Measurements from ENCODE around the gene RHEBL1. TPM values are rescaled to one million over a fixed set of nuclear protein-coding genes. Genes with fewer than 3 reads are reported as not detected.

RHEBL1 gene
- total RNA-seq, 4 donors from 2014 or later: 0.46 to 0.71 TPM; not detected in 2

DNA sequence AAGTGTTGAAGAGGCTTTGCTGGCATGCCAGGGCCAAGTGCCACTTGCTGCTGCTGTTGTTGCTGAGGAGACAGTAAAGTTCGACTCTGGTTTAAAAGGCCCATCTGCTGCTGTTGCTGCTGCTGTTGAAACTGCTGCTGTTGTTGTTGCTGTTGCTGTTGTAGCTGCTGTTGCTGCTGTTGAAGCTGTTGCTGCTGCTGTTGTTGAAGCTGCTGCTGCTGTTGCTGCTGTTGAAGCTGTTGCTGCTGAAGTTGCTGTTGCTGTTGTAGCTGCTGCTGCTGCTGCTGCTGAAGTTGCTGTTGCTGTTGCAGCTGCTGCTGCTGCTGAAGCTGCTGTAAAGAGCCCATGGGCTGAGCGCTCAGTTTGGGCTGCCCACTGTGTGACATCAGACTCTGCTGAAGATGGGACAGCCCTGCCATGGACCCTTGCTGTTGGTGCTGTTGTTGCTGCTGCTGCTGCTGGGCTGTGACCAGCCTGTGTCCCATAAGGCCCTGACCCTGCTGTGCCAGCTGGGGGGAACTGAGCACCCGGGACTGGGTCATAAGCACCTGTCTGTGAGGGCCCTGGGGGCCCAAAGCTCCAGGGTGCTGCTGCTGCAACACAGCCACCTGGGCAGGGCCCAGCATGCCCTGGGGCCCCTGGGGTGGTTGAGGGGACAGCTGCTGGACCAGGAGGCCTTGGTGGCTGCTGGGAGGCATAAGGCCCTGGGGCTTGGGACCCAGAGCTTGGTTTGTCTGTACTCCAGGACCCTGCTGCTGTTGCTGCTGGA is 36.9 kb downstream of the RHEBL1 start:
- TF ChIP-seq, protein P1, sequence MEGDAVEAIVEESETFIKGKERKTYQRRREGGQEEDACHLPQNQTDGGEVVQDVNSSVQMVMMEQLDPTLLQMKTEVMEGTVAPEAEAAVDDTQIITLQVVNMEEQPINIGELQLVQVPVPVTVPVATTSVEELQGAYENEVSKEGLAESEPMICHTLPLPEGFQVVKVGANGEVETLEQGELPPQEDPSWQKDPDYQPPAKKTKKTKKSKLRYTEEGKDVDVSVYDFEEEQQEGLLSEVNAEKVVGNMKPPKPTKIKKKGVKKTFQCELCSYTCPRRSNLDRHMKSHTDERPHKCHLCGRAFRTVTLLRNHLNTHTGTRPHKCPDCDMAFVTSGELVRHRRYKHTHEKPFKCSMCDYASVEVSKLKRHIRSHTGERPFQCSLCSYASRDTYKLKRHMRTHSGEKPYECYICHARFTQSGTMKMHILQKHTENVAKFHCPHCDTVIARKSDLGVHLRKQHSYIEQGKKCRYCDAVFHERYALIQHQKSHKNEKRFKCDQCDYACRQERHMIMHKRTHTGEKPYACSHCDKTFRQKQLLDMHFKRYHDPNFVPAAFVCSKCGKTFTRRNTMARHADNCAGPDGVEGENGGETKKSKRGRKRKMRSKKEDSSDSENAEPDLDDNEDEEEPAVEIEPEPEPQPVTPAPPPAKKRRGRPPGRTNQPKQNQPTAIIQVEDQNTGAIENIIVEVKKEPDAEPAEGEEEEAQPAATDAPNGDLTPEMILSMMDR (IDR thresholded peaks at IDR 0.05 in 4 of 5, conservative IDR thresholded peaks at IDR 0.05 in 1 of 5): no peak
- no peak for TF ChIP-seq POLR2A (IDR thresholded peaks at IDR 0.05)
- H3K27ac ChIP-seq: no peak overlapping the region
- no peaks in the 10 kb centered on the region for H3K9me3 ChIP-seq
- intact Hi-C loops (cut with DNase I; ENCODE audit: low total_unique reads) (no loop called here), in situ Hi-C loops (cut with MboI; ENCODE audit: low sequenced_read_pairs in 4 of 4) (no loop called here)
- no peak overlapping the region for H3K4me3 ChIP-seq
- ATAC-seq (no peak), DNase-seq (no peak)
- H3K36me3 ChIP-seq: peaks cover 0 to 81% of the 10 kb centered on the region in 2 donors
- H3K27me3 ChIP-seq: no peaks in the 10 kb centered on the region
- no peaks in the 10 kb centered on the region for H3K4me1 ChIP-seq

DNA sequence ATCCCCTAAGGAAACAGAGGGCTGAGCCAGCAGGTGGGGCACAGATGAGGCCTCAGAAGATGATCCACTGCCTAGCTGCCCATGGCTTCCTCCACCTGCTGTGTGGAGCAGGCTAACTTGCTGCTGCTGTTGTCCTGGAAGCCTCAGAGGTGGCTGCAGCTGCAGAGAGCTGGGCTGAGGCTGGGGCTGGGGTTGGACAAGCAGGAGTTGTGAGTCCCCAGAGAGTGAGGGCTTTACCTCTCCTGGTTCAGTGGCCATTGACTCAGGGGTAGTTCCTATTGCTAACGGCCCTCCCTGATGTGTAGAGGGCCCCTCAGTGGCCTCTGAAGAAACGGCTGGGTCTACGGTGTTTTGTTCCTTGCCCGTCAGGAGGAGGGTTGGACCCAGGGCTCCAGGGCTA is 37.5 kb downstream of the RHEBL1 start:
- TF ChIP-seq, protein P1 (IDR thresholded peaks at IDR 0.05 in 4 of 5, conservative IDR thresholded peaks at IDR 0.05 in 1 of 5): no peak
- no peak for TF ChIP-seq POLR2A (IDR thresholded peaks at IDR 0.05)
- DNase-seq (no peak), ATAC-seq (no peak)
- Histone ChIP-seq H3K27ac (no peak overlapping the region), H3K9me3 (no peaks in the 10 kb centered on the region), H3K27me3 (no peaks in the 10 kb centered on the region), H3K36me3 (peaks cover 0 to 81% of the 10 kb centered on the region in 2 donors), H3K4me3 (no peak overlapping the region), H3K4me1 (no peaks in the 10 kb centered on the region)
- in situ Hi-C loops (cut with MboI; ENCODE audit: low sequenced_read_pairs in 4 of 4) (no loop called here), intact Hi-C loops (cut with DNase I; ENCODE audit: low total_unique reads) (no loop called here)

DNA sequence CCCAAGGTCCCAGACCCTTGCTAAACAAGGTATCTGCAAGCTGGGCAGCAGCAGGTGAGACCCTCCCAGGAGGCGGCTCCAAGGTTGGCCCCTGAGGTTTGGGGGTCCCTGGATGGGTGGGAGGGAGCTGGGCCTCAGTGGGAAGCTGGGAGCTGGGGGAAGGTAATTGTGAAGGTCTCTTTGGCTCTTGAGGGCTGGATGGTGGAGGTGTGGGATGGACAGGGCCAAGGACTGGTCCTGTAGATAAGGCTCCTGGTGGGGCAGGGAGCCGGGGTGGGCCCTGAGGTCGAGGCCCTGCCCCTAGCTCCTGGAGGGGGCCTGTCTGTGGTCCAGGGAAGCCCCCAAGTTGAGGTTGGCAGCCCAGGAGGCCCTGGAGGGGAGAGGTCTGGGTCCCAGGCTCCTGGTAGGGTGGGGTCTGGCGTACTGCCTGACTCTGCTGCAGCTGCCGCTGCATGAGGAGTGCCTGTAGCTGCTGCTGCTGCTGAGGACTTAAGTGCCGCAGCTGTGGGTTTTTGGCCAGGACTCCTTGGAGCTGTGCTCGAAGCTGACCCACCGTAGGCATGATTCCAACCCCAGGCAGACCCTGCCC is 38.1 kb downstream of the RHEBL1 start:
- in situ Hi-C loops (cut with MboI; ENCODE audit: low sequenced_read_pairs in 4 of 4) (no loop called here), intact Hi-C loops (cut with DNase I; ENCODE audit: low total_unique reads) (no loop called here)
- DNase-seq: no peak
- no peak overlapping the region for H3K4me3 ChIP-seq
- H3K4me1 ChIP-seq: no peaks in the 10 kb centered on the region
- ATAC-seq: no peak
- H3K27ac ChIP-seq: no peak overlapping the region
- H3K27me3 ChIP-seq: no peaks in the 10 kb centered on the region
- TF ChIP-seq, protein P1 (IDR thresholded peaks at IDR 0.05 in 4 of 5, conservative IDR thresholded peaks at IDR 0.05 in 1 of 5): no peak
- no peak for TF ChIP-seq POLR2A (IDR thresholded peaks at IDR 0.05)
- peaks cover 0 to 81% of the 10 kb centered on the region in 2 donors for H3K36me3 ChIP-seq
- no peaks in the 10 kb centered on the region for H3K9me3 ChIP-seq

DNA sequence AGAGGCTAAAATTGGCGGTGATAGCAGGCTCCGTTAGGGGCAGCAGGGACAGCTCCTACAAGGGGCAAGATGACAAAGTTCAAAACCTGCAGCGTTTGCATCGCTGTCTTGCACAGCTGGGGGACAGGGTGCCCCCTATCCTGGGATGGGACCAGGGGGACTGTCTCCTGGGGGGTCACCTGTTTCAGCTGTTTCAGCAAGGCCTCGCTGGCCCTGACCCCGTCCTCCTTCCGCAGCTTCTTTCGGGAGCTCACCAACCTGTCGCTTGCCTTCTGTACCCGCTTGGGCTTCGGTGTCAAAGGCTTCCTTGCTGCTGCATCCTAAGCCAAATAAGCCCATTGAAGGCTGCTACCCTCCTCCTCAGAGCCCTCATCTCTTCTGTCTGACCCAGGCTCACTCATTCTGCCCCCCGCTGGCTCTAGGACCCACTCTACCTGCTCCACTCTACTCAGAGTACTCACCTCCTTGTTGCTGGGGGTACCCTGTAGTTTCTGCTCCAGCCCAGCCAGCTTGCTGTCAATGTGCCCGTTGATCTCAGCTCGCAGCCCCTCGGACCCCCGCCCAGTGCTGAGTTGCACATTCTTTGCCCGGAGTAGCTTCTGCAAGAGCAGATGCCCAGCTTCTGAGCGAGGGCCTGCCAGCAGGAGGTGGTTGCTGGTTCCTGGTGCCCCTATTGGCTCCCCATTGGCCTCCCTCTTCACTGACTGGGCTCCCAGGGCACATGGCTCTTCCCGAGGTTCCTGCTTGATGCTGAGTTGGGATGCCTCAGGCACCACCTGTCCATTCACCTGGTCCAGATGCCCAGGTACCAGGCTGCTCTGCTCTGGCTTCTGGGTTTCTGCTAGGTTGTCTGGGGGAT is 38.8 kb downstream of the RHEBL1 start:
- no peak for DNase-seq
- no peak for ATAC-seq
- H3K27me3 ChIP-seq: no peaks in the 10 kb centered on the region
- in situ Hi-C loops (cut with MboI; ENCODE audit: low sequenced_read_pairs in 4 of 4) (no loop called here), intact Hi-C loops (cut with DNase I; ENCODE audit: low total_unique reads) (no loop called here)
- H3K4me1 ChIP-seq: no peaks in the 10 kb centered on the region
- no peak overlapping the region for H3K27ac ChIP-seq
- peaks cover 0 to 85% of the 10 kb centered on the region in 2 donors for H3K36me3 ChIP-seq
- H3K9me3 ChIP-seq: no peaks in the 10 kb centered on the region
- H3K4me3 ChIP-seq: no peak overlapping the region
- TF ChIP-seq, protein P1 (IDR thresholded peaks at IDR 0.05 in 4 of 5, conservative IDR thresholded peaks at IDR 0.05 in 1 of 5): no peak
- TF ChIP-seq POLR2A (IDR thresholded peaks at IDR 0.05): no peak

Measured in gastrocnemius medialis (tissue), 4 donors.